RWPE2 (cell line): ENCODE results near the gene TBC1D1.

Experiments used
- ATAC-seq: fragments of 200-7000 bp; cut with Tn5 transposase; 3 replicates; pipeline ENCODE4 v1.9.1; 2021; ENCODE audit warnings: low read depth
- DNase-seq: peaks from one replicate; pipeline ENCODE4 v3.0.0-alpha.2; 2020; ENCODE audit warnings: low spot score
- H3K27ac ChIP-seq: fragments of 450-650 bp; 2 replicates; pipeline ENCODE4 v1.5.1; 2017; ENCODE audit warnings: mild to moderate bottlenecking; ENCODE audit not compliant: poor library complexity, severe bottlenecking
- H3K27me3 ChIP-seq: fragments of 250-450 bp; sonication (Bioruptor Pico); 2 replicates; pipeline ENCODE4 v1.5.1; 2021; ENCODE audit warnings: mild to moderate bottlenecking, moderate library complexity; ENCODE audit not compliant: insufficient read depth, poor library complexity, severe bottlenecking
- H3K36me3 ChIP-seq: fragments of 250-450 bp; sonication (Bioruptor Pico); 2 replicates; pipeline ENCODE4 v1.5.1; 2020; ENCODE audit warnings: low read depth, mild to moderate bottlenecking, moderate library complexity
- H3K4me1 ChIP-seq: fragments of 250-450 bp; sonication (Bioruptor Pico); 2 replicates; pipeline ENCODE4 v1.5.1; 2021; ENCODE audit warnings: mild to moderate bottlenecking, moderate library complexity; ENCODE audit not compliant: insufficient read depth, poor library complexity, severe bottlenecking
- H3K4me3 ChIP-seq: fragments of 250-450 bp; sonication (Bioruptor Pico); 2 replicates; pipeline ENCODE4 v1.5.1; 2021; ENCODE audit warnings: mild to moderate bottlenecking, moderate library complexity; ENCODE audit not compliant: severe bottlenecking
- H3K9me3 ChIP-seq: fragments of 250-450 bp; sonication (Bioruptor Pico); 2 replicates; pipeline ENCODE4 v1.5.1; 2021; ENCODE audit warnings: mild to moderate bottlenecking, moderate library complexity; ENCODE audit not compliant: severe bottlenecking
- CTCF ChIP-seq: fragments of 450-650 bp; IDR thresholded peaks from one replicate; pipeline ENCODE4 v1.5.1; 2017; ENCODE audit warnings: mild to moderate bottlenecking, moderate library complexity; ENCODE audit not compliant: poor library complexity, severe bottlenecking

The TBC1D1 gene

GRCh38 chr4:38078590-38079421 lies 187.9 kb downstream of the TBC1D1 start:
- Histone ChIP-seq H3K4me3 (no peak overlapping the region), H3K4me1 (peaks cover 21% of the 10 kb centered on the region), H3K27ac (peak overlapping the region; percentile 62), H3K9me3 (no peaks in the 10 kb centered on the region), H3K36me3 (no peaks in the 10 kb centered on the region), H3K27me3 (no peaks in the 10 kb centered on the region)
- ATAC-seq (peak; percentile 79), DNase-seq (no peak)
- no peak for TF ChIP-seq CTCF

DNA sequence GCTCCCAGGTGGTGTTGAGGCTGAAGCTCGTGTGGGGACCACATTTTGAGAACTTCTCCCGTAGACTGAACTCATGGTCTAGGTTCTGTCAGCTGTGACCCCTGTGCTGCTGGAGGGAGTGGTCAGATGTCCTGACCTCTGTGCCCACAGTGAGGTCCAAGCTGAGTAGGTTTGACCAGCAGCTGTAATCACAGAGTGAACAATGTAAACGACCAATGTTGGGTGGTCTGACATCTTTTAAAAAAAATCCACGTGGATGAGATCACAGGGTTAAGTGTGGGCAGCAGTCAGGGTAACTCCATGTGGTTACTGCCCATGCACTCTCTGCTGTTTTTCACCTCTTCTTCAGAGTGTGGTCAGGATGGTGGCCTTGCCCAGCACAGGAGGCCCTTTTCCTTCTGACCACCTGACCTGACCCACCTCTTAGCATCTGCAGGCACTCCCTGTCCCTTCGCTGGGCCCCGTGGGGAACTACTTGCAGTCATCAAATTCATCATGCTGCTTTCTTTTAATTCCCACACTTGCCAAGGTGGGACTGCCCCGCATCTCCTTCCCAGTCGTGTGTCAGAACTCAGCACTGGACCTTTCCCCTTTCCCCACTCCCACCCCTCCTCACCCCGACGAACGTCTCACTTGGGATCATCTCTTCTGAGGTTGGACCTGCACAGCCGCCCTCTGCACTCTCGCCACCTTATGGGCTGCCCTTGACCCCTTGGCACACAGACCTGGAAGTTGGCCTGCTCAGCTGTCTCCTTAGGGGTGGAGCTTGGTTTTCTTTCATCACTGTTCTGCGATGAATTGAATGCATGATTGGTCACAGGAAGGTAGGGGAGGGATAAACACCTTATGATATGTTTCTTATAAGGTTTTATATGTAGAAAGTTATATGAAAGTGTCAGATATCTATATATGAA lies 189.4 kb downstream of the TBC1D1 start:
- H3K4me3 ChIP-seq = no peak overlapping the region
- H3K4me1 ChIP-seq = peaks cover 17% of the 10 kb centered on the region
- no peaks in the 10 kb centered on the region for H3K36me3 ChIP-seq
- DNase-seq = no peak
- no peaks in the 10 kb centered on the region for H3K27me3 ChIP-seq
- H3K27ac ChIP-seq = no peak overlapping the region
- TF ChIP-seq CTCF = no peak
- ATAC-seq = no peak
- H3K9me3 ChIP-seq = no peaks in the 10 kb centered on the region

- no peak for DNase-seq
- Histone ChIP-seq H3K4me1 (peaks cover 10% of the 10 kb centered on the region), H3K27ac (no peak overlapping the region), H3K36me3 (no peaks in the 10 kb centered on the region), H3K4me3 (no peak overlapping the region), H3K27me3 (no peaks in the 10 kb centered on the region), H3K9me3 (no peaks in the 10 kb centered on the region)
- TF ChIP-seq CTCF = no peak
- ATAC-seq = no peak
These were observed 191.1 kb downstream of the TBC1D1 start for GRCh38 chr4:38082021-38082420.

DNA sequence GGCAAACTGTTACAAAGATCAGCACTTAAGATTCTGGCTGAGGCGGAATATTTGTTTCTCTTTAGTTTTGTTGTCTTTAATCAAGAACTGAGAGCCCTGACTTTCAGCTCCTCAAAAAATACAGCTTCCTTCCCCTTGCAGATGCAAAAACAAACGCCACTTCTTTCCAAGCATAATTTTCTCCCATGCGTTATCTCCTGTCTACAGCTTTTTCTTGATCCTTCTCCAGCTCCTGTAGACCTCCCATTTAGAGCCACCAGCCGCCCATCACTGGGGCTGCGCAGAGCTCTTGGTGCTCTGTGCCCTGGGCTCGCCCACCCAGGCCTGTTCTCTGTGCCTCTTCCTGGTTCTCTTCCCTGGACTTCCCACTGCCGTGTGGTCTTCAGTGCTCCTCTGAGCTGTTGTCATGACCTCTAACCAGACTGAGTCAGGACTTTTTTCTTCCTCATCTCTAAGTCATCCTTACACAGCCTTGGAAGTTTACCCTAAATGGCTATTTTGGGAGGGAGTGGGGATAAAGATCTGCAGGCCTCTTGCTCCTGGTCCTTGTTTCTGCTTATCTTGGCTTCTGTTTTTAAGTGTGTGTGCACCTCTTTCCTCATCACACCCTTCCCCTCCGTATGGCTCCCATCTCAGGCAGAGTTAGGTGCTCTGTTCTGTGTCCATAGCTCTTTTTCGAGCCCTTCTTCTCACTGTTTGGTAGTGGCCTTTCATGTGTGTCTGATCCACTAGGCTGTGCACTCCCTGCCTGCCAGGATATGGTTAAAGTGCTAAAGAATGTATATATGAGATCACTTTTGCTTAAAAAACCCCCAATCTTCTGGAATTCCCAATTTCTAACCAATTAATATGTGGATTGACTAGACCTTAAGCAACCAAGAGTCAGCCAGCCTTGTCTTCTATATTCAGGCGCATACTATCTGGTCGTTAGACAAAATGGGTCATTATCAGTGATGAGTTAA lies 191.8 kb downstream of the TBC1D1 start:
- H3K27me3 ChIP-seq = no peaks in the 10 kb centered on the region
- H3K36me3 ChIP-seq = no peaks in the 10 kb centered on the region
- H3K27ac ChIP-seq = no peak overlapping the region
- DNase-seq = no peak
- no peak for TF ChIP-seq CTCF
- no peak for ATAC-seq
- H3K9me3 ChIP-seq = no peaks in the 10 kb centered on the region
- H3K4me1 ChIP-seq = peaks cover 10% of the 10 kb centered on the region
- H3K4me3 ChIP-seq = no peak overlapping the region
